Activated T-helper 1 cell treated with anti-CD3 and anti-CD28 coated beads, Interleukin-2, amount 50 U/mL, for 16 hours (primary cell): ENCODE measurements around the gene PDE6D.
"Not testable (repeated sequence)": the region's sequence is repeated elsewhere in the genome, so short reads cannot be mapped to it uniquely, and the experiment has no call there.

ENCODE experiments used
- DNase-seq, 2 donors: peaks; one replicate each; pipeline ENCODE4 v3.0.0-alpha.2; 2020; ENCODE audit warnings: low read depth in 1 of 2, low spot score in 1 of 2

PDE6D gene

DNA sequence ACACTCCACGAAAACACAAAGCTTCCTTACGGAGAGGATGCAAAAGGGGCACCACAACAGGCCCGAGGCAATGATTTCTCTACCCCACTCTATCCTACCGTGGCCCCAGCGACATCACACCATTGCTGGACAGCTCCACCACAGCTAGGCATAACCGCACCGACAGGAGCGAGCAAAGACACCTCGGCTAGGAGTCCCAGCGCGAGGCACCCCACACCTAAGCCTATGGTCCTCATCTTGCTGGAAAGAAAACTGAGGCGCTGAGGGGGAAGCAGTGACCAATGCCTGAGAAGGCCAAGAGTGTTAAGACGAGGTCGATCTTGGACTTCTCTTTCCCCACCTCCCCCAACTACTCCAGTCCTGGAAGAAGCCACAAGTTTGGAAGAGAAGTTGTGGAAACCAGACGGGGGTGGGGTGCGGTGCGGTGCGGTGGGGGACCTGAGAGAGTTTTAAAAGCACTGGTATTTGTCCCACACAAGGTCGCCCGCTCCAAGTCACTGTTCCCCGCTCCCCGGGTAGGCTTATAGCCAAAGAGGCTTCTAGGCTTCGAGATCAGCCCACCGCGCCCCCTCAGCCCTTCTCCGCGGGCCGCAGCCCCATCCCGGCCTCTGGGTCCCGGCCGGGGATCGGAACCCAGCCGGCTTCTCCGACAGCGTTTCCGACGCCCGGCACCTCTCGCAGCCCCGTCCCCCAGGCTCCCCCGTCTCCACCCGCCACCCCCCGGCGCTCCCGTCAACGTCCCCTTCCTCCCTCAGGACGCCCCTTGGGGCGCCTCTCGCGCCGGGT is 766 bp downstream of the PDE6D start:
- no peak for DNase-seq

- DNase-seq = no peak
Measured at GRCh38 chr2:231769170-231770136, 11.6 kb downstream of the PDE6D start.

GRCh38 chr2:231765496-231765929 is 15.6 kb downstream of the PDE6D start:
- no peak for DNase-seq

DNA sequence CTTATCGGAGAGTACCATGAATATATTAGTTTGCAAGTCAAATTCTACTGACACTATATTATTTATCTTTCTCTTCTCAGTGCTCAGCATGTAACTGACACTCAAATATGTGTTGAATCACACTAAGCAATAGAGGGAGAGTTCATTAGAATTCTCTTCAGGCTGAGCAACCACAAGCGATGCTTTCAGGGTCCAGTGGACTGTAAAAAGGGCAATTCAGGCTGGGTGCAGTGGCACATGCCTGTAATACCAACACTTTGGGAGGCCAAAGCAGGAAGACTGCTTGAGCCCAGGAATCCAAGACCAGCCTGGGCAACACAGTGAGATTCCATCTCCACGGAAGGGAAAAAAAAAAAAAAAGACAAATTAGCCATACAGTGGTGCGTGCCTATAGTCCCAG is 16.3 kb downstream of the PDE6D start:
- DNase-seq = no peak

DNA sequence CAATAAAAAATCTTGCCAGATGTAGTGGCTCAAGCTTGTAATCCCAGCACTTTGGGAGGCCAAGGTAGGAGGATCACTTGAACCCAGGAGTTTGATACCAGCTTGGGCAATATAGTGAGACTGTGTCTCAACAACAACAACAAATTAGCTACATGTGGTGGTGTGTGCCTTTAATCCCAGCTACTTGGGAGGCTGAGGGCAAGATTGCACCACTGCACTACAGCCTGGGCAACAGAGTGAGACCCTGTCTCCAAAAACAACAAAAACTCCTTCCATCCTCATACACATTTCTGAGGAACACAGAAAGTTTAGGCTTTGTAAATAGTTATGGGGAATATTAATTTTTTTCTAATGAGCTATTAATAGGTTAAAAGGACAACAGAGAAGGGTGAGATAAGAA is 17.0 kb downstream of the PDE6D start:
- no peak for DNase-seq

GRCh38 chr2:231761735-231762134 is 19.3 kb downstream of the PDE6D start:
- no peak for DNase-seq

DNA sequence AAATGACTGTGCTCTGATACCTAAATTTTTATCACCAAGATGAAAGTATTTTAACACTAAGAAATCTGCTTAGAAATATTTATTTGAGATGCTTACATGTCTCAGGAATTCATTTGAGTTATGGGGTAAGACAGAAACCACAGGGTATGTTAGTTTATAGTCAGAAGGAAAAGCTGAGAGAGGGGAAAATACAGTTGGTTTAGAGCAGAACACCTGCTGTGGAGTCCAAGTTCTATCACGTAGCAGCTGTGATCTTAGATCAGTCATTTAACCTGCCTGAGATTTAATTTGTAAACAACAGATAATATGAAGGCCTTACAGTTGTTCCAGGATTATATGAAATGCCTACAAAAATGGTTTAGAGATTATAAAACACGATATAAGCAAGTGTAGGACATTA is 29.0 kb downstream of the PDE6D start:
- DNase-seq = no peak

GRCh38 chr2:231751042-231751815 is 29.9 kb downstream of the PDE6D start:
- DNase-seq = no peak

- DNase-seq = not testable (repeated sequence)
Measured at GRCh38 chr2:231749016-231749415, 32.1 kb downstream of the PDE6D start.

DNA sequence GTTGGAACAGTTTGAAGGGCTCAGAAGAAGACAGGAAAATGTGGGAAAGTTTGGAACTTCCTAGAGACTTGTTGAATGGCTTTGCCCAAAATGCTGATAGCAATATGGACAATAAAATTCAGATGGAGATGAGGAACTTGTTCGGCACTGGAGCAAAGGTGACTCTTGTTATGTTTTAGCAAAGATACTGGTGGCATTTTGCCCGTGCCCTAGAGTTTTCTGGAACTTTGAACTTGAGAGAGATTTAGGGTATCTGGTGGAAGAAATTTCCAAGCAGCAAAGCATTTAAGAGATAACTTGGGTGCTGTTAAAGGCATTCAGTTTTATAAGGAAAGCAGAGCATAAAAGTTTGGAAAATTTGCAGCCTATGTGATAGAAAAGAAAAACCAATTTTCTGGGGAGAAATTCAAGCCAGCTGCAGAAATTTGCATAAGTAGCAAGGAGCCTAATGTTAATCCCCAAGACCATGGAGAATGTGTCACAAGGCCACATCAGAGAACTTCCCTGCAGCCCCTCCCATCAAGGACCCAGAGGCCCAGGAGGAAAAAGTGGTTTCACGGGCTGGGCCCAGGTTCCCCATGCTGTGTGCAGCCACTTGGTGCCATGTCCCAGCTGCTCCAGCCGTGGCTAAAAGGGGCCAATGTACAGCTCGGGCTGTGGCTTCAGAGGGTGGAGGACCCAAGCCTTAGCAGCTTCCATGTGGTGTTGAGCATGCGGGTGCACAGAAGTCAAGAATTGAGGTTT is 32.8 kb downstream of the PDE6D start:
- DNase-seq = not testable (repeated sequence)

- DNase-seq = no peak
Measured at GRCh38 chr2:231745303-231746038, 35.6 kb downstream of the PDE6D start.

- no peak for DNase-seq
Measured at GRCh38 chr2:231743376-231744116, 37.5 kb downstream of the PDE6D start.

DNA sequence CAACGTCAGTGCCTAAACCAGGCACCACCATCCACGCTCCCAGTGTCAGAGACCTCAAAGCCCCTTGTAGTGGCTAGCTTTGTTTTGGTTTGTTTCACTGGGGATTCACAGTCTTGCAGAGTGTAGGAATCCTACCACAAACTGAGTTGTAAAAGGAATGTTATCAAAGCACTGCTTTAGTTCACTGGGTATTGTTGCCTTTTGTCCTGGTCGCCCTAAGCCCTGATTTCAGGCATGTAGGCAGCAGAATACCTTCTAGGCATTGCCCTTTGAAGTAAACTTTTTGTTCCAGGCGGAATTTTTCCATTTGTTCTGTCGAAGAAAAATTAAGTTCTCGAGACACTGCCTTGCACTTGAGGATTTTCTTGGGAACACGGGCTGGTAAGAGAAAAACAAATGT is 43.3 kb downstream of the PDE6D start:
- no peak for DNase-seq

DNA sequence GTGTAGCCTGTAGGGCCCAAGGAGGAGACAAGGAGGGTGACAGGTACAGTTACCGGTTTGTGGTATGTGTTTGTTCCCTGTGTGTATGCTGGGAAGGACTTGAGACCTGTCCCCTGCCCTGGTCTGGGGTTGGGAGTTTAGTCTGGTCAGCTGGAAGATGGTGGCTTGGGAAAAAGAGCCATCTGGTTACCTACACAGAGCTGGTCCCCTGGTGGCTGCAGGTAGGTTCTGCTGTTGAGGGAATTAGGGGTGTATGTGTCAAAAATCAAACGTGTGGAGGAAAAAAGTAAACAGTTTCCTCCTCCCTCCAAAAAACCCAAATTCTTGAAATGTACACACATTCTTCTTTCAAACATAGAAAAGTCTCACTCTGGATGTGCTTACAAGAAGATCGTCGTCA is 48.5 kb downstream of the PDE6D start:
- DNase-seq = no peak

DNA sequence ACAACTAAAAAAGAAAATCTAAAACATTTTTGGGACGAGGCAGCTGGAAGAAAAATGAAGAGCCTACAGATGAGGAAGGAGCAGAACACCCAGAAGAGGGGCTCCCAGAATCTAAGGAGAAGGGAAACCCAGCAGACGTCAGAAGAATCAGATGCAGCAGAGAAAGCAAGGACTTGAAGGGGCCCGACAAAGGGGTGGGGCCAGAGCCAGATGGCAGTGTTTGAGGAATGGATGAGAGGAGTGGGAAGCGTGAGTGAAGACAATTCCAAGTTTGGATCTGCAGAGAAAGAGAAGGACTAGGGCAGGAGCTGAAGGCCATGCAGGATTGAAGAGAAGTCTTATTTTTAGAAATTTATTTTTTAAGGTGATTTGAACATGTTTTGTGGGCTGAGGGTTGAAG is 53.5 kb downstream of the PDE6D start:
- DNase-seq = no peak

GRCh38 chr2:231726276-231726675 is 54.8 kb downstream of the PDE6D start:
- no peak for DNase-seq

GRCh38 chr2:231725476-231725875 is 55.6 kb downstream of the PDE6D start:
- no peak for DNase-seq

DNA sequence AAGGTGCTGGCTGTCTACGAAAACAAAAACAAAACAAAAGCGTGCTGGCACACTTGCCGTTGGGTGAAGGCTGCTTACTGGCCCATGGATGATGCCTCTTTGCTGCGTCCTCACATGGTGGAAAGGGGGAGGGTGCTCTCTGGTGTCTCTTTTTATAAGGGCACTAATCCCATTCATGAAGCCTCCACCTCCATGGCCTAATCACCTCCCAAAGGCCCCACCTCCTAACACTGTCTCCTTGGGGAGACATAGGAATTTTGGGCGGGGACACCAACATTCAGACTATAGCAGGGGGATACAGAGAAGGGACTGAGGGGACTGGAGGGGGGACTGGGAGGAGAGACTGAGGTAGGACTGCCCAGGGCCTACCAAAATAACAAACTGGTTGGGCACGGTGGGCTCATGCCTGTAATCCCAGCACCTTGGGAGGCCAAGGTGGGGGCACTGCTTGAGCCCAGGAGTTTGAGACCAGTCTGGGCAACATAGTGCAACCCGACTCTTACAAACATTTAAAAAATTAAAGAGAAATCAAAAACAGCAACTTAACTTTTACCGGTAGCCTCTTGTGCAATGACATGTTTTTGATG is 58.3 kb downstream of the PDE6D start:
- DNase-seq = no peak
